Measurements from ENCODE around the gene RNF130.

The RNF130 gene

GRCh38 chr5:180084638-180085561, 13.3 kb upstream of the RNF130 start:
- DNase-seq (ENCODE audit: low read depth) = no peak

DNA sequence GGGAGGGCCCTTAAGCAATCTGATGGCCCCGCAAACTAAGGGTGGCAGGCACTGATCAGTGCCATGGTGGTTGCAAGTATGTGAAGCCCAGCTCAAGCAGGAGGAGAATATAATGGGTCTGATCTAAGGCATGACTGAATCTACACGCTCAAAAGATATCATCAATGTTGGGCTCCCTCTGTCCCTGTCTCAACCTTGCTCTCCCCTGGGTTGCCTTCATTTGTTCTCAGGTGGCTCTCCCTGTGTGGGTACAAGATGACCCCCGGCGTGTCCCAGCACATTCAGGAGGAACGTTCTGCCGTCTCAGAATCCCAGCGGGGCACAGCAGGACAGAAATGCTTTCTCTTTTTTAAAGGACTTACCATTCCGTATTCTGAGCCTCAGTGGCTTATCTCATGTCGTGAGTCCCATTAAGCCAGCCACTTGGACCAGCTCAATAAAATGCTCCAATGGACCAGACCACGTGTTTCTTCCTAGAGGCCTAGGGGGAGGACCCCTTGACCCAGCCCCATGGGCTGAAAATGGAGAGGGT, 12.0 kb upstream of the RNF130 start:
- DNase-seq (ENCODE audit: low read depth) = no peak

DNA sequence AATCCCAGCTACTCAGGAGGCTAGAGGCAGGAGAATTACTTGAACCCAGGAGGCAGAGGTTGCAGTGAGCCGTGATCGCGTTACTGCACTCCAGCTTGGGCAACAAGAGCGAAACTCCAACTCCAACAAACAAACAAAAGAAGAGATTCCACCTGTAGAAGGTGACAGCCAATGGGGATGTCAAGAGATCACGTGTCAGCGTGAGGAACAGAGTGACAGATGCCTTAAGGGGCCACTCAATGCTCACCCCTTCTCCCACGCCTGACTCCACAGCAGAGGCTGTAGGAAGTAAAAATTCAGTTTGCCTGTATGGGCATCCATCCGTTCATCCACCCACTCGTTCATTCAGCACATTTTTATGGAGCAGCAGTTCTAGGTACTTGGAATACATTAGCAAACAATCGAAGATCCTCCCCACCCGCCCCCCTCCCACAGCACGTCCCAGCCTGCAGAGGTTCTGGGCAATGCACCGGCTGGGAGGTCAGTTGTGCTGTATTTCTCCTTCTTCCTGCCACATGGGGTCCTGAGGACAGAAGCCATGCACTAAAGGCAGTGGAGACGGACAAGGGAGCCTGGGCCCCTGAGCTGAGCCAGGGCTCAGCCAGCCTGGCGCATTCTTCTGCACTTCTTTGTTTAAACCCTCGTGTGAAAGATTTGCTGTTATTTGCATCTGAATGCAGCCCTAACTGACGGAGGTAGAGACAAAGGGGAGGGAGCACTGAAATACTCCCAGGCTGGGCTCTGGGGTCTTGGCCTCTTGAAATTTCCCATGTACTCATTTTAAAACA, 11.3 kb upstream of the RNF130 start:
- no peak for DNase-seq (ENCODE audit: low read depth)

GRCh38 chr5:180081481-180081880, 9.9 kb upstream of the RNF130 start:
- no peak for DNase-seq (ENCODE audit: low read depth)

- DNase-seq (ENCODE audit: low read depth) = peak; percentile 38
These were observed 9.1 kb upstream of the RNF130 start for GRCh38 chr5:180080486-180081280.

- no peak for DNase-seq (ENCODE audit: low read depth)
These were observed 8.3 kb upstream of the RNF130 start for GRCh38 chr5:180079702-180080466.

DNA sequence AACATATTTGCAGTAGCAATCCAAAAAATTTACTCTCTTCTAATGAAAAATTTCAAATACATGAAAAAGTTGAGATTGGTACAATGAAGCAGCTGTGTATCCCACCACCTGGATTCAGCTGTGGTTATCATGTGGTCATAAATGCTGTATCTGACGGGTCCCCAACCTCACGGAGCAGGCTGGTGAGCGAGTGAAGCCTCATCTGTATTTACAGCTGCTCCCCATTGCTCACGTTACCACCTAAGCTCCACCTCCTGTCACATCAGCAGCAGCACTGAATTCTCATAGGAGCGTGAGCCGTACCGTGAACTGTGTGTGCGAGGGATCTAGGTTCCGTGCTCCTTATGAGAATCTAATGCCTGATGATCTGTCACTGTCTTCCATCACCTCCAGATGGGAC, 6.8 kb upstream of the RNF130 start:
- DNase-seq (ENCODE audit: low read depth) = no peak

GRCh38 chr5:180077594-180078284, 6.2 kb upstream of the RNF130 start:
- DNase-seq (ENCODE audit: low read depth) = no peak

DNA sequence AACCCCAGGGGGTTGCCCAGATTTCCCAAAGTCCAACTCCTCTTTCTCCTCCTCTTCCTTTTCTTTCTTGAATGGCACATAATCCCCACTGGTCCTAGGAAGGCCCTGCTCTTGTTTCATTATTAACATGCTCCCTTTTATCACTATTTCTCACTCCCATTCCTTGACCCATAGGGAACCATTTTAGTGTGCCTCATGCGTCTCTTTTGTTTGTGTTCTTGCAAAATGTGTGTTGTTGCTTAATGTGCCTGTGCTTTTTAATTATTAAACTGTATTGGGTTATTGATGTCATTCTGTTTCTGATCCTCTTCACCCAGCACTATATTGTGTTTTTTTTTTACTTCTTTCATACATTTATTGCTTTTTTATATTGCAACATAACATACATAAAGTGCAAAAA, 4.1 kb upstream of the RNF130 start:
- DNase-seq (ENCODE audit: low read depth) = no peak

DNA sequence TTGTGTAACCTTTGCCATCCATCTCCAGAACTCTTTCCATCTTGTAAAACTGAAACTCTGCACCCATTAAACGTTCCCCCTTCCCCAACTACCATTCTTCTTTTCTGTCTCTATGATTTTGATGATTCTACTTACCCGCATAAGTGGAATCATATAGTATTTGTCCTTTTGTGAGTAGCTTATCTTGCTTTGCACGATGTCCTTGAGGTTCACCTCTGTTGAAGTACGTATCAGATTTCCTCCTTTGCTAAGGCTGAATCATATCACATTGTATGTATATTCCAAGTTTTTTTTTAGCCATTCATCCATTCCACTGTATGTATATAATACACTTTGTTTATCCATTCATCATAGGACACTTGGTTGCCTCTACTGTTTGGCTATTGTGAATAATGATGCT, 2.9 kb upstream of the RNF130 start:
- DNase-seq (ENCODE audit: low read depth) = no peak

DNA sequence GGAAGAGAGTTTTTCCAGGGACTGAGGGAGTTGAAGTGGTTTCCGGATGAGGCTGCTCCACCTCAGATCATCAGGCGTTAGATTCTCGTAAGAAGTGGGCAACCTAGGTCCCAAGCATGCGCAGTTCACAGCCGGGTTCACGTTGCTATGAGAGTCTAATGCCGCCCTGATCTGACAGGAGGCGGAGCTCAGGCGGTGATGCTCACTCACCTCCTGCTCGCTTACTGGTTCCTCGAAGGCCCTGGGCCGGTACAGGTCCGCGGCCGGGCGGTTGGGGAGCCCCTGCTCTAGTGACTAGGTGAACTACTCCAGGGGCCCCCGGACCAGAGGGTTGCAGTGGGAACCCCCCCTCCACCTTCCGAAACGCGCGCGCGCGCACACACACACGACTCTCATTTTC, 997 bp upstream of the RNF130 start:
- DNase-seq (ENCODE audit: low read depth) = no peak

DNA sequence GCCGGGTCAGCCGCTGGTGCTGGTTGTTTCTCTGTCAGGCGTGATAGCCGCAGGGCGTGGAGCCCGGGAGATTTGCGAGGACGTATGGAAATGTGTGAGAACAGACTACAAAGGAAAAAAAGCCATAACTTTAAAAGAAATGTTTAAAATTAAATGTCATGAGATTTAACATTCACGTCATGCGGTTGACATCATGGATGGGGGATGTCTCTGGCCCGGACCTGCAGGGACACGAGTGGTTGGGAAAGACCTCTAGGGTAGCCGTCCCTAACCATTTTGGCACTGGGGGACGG, 643 bp upstream of the RNF130 start:
- no peak for DNase-seq (ENCODE audit: low read depth)

DNA sequence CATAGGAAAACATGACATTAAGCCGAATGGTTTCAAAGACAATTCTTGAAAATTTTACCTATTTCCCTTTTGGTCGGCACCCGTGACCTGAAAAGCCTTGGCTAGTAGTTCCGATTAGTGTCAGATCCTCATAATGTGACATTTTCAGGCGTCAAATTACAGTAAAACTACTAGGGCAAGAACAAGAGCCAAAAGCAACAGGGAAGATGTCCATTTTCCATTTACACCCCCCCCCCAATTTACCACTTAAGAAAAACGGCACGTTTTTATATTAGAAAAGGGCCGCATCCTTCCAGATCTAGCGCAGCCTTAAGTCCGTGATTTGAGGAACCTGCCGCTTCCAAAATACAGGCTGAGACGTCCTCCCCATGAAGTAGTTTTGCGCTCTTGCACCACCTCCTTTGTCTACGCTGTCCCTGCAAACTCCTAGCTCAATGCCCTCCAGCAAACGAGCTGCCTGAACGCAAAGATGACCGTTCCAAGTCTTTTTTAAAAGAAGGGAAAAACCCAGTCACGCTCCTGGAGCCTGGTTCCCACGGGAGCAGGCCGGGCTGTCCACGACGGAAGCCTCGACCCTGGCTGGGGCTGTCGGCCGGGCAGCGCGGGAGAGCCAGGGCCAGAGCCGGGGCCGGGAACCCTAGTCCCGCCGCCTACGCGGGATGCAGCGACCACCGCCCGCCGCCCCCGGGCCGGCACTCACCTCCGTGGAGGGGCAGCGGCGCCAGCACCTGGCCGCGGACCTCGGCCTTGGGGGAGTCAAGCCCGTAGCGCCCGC, 616 bp downstream of the RNF130 start:
- DNase-seq (ENCODE audit: low read depth) = no peak

DNA sequence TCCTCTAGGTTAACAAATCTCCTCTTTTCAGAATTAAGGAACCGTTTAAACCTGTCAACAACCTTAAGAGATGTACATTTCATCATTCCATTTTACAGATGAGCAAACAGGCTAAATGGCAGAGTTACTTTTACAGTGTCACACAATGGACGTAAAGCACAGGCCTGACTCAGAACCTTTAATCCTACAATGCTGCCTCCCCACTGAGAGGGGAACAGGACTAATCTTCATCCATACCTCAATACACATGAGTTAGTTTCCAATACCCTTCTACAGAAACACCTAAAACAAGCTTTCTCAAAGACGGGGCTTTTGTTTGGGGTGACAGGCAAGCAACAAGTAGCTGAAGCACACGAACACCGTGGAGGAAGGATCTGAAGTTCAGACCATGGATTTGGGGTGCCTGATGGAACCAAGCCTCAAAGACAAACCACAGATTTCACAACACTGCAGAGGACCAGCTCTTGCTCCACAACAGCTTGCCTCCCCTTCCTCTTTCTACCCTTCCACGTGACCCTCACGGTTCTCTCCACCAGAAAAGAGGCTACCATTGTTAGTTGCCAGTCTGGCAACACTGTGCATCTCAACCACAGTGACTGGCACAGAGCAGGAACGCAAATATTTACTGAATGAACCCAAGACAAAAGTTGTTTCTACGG, 1.8 kb downstream of the RNF130 start:
- no peak for DNase-seq (ENCODE audit: low read depth)

DNA sequence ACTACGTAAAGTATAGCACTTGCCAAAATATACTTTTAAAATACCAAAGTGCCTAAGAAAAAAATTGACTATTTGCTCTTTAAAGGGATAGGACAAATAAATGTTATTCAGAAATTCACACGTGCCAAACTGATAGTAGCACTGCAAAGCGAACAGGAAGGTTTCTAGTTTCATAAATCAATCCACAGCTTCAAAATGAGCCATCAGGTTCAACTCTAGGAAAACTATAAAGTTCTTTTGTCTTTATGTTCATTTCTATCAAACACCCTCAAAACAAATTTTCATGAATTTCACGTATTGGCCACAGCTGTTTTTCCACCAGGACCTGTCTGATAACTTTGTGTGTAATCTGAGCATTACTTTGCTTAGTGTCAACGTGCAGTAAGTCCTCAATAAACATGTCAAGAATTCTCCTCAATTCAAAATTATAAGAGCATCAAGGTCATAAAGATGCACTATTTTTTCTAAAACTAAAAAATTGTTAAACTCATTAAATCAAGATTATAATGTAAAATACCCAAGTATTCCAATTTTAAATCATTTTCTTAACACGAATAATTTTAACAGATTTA, 3.0 kb downstream of the RNF130 start:
- no peak for DNase-seq (ENCODE audit: low read depth)

- DNase-seq (ENCODE audit: low read depth) = no peak
These were observed 3.6 kb downstream of the RNF130 start for GRCh38 chr5:180067986-180068385.

DNA sequence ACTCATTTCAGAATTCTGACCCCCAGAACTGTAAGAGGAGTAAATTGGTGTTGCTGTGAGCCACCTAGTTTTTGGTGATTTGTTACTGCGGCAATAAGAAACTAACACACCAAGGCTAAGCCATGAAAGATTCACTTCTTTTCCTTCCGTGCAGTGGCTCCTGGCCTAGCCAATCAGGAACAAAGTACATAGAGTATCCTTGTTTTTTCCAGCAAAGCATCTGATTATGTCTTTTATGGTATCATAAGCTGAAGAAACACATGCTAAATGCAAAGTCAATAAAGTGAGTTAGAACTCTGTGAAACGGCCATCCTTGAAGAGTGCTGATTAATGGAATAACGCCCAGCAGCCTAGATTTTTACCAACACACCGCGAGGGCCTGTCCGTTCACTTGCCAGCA, 11.4 kb downstream of the RNF130 start:
- no peak for DNase-seq (ENCODE audit: low read depth)

- DNase-seq (ENCODE audit: low read depth) = no peak
These were observed 12.2 kb downstream of the RNF130 start for GRCh38 chr5:180059326-180059725.

DNA sequence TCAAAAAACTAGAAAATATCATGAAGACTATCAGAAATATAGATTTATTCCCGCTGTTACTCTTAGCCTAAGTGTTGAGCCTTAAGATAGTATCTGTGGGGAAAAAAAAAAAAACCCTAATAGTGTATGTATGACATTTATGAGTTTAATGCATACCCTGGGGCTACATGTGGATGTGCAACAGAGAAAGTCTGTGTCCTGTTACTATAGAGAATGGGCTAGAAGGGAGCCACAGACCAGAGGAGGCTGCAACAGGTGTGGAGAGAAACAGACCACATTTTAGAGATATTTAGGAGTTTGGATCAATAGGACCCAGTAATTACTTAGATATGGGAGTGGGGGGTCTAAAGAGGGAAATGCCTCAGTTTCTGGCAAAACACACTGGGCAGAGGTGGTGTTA, 15.4 kb downstream of the RNF130 start:
- DNase-seq (ENCODE audit: low read depth) = no peak
